ENCODE data around the gene SYNE2.

Gene SYNE2

DNA sequence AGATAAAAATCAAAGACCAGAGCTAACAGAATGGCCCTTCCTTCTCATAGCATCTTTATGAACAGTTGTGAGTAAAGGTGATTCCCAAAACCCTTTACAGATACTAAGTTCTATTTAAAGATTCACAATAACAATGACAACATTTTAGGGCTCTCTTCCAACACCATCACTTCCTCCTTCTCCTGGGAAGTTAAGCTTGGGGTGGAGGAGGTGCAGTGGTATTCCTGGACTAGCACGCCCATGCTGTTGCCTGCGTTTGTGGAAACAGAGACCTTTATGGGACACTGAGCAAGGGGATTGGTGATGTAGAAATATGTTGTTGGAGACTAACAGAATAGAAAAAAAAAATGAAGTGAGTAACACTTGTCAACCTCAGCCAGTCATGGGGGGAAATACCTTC lies 22.5 kb downstream of the SYNE2 start:
- DNase-seq (ENCODE audit: low read depth): no peak

DNA sequence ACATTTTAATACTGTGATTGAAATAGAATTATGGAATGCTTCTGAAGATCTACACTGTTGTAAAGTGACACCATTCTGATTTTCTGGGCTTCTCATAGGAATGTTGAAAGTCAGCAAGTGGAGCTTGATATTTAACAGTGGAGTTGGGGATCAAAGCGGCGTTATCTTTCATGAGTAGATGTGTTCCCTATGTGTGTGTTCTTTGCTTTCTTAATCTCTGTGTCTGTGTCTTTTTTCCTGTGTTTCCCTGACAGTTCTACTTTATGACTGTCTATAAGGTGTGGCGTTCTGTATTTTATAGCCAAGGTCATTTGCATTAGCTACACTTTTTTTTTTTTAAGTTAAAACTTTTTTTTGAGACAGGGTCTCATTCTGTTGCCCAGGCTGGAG lies 24.7 kb downstream of the SYNE2 start:
- DNase-seq (ENCODE audit: low read depth): no peak

DNA sequence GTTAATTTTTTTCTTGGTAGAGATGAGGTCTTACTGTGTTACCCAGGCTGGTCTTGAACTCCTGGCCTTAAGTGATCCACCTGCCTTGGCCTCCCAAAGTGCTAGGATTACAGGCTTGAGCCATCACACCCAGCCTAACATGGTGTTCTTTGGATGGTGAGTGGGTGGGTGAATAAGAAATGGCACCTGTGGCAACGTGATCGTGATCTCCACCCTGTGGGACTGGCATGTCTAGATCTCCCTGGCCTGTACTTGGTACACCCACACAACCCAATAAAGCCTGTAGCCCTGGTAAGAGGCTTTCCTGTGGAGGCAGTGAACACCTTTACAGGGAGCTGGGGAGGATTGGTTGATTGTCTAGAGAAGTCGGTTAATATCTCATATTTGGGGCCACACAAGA lies 25.2 kb downstream of the SYNE2 start:
- no peak for DNase-seq (ENCODE audit: low read depth)

DNA sequence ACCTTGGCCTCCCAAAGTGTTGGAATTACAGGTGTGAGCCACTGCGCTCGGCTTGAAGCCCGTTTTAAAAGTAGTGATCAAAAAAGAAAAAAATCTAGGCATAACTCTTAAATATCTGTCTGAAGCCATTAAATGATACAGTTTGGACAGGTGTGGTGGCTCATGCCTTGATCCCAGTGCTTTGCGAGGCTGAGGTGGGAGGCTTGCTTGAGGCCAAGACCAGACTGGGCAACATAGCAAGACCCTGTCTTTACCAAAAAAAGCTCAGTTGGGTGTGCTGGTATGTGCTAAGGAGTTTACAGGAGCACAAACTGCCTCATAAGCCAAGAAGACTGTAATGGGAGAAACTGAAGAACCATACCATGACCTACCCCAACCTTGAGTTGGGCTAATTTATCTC lies 26.0 kb downstream of the SYNE2 start:
- DNase-seq (ENCODE audit: low read depth): no peak

DNA sequence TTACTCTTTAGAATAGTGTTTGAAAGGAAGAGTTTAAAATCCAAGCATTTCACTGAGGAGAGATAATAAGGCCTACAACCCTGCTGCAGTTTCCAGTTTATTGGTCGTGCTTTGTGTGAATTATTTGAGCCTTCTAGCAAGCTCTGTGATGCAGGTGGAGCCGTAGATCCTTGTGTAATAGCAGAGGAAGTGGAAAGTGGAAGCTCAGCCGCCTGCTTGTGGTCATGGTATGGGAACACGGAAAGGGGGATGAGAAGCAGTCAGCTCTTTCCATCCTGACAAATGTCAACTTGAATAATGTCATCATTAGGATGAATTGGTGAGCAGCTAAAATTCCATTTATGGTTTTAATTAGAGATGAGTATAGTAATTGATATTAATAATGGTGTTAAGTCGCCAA lies 29.1 kb downstream of the SYNE2 start:
- no peak for DNase-seq (ENCODE audit: low read depth)

DNA sequence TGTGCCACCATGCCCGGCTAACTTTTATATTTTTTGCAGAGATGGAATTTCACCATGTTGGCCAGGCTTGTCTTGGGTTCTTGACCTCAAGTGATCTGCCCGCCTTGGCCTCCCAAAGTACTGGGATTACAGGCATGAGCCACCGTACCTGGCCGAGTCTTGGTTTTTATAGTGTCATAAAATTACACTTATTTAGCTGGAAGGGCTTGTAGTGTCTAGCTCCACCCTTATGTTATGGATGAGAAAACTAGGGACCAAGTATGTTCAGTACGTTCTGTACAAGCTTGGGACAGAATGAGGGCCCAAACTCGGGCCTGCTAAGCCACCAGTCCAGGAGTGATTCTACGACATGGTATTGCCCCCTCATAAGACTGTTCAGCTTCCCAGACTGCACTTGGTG lies 35.1 kb downstream of the SYNE2 start:
- no peak for DNase-seq (ENCODE audit: low read depth)

DNA sequence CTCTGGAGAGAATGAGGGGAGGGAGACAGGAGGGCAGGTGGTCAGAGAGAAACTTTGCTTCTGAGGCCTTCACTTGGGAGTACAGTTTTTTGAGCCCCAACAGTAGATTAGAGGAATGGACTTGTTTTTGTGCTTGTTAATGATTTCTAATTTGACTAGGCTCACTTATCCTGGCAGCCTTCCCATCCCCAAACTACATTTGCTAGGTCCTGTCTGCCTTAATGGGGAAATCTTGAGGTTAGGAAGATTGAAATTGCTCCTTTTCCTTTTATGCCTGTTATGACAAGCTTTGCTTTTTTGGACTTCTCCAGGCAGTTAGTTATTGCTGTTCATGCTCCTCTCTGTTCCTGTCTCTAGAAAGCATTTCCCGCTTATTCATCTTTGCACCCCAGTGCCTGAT lies 37.7 kb downstream of the SYNE2 start:
- DNase-seq (ENCODE audit: low read depth): no peak

DNA sequence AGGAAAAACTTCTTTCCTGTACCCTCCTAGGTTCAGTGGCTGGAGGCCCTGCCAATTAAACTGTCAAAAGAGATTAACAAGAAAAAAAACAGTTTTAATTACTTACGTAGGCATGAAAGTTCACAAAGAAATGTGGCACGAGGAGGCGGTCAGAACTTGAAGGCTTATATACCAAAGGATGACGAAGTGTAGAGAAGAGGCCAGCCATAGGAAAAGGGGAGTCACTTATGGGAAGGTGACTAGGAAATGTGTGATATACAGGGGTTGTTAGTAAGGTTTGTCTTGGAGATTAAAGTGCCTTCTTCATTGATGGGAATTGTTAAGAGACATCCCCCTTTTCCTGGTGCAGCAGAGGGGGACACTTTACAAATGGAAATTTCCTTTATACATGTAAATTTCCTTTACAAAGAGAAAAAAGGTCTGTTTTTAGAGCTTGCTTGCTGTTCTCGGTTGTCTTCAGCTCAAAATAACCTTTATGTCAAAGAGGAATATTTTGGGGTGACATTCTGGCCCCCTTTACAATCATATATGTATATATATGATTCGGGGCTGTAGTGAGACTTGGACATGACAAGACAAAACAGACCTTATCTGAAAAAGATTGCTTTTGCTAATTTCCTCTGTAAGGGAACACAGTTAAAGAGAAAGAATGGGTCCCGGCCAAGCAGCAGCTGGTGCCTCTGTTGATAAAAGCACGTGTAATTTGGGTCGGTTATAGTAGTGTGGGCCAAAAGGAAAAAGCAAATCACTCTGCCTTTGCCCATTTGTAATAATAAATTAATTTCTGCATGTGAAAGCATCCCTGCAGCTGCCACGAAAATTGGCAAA lies 38.6 kb downstream of the SYNE2 start:
- no peak for DNase-seq (ENCODE audit: low read depth)

DNA sequence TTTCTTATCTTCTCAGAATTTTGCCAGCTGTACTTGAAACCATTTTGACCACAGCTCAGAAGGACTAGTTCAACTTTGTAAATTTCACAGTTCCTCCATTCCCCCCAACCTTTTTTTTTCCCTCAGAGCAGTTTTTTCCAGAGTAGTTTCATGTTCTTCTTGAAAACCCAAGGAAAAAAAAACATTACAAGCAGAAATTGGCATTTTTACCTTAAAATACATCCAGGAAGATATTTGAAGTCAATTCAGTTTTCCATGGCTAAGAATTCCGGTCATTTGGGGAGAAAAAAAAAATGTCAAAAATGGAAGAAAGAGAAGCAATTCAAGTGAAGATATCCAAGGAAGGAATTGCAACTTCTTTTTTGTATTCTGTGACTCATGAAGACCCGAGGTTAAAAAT lies 39.5 kb downstream of the SYNE2 start:
- no peak for DNase-seq (ENCODE audit: low read depth)

DNA sequence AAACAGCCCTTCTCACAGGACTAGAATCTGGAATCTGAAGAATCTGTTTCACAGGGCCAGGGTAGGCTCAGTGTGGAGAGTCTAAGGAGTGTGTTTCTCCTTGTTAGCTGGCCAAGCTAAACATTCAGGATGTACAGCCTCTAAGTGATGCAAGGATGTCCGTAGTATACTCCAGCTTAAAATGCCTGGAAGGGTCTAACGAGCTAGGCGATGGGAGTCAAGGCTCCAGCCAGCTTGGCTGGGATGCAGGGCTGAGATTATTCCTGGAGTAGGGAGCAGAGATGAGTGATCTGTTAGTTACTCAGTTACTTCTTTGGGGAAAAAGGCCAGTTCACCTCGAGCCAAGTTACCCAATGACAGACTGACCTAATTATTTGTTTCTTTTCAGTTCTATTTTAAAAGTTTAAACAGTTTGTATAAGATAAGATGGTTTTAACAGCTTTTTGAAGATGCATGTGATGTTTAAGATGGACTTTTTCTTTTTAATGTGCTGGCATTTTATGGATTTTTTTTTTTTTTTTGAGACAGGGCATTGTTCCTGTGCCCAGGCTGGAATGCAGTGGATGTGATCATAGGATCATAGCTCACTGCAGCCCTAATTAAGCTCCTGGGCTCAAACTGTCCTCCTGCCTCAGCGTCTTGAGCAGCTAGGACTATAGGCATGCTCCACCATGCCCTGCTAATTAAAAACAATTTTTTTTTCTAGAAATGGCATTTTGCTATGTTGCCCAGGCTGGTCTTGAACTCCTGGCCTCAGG lies 41.1 kb downstream of the SYNE2 start:
- no peak for DNase-seq (ENCODE audit: low read depth)

DNA sequence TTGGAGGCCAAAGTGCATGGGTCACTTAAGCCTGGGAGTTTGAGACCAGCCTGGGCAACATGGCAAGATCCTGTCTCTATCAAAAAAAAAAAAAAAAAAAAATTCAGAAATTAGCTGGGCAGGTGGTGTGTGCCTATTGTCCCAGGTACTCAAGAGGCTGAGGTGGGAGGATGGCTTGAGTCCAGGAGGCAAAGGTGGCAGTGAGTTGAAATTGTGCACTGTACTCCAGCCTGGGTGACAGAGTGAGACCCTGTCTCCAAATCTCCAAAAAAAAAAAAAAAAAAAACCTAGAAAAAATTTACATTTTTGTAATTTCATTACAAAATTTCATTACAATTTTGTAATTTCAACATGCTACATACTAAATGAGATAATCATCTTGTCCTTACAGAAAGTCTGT lies 42.7 kb downstream of the SYNE2 start:
- no peak for DNase-seq (ENCODE audit: low read depth)

DNA sequence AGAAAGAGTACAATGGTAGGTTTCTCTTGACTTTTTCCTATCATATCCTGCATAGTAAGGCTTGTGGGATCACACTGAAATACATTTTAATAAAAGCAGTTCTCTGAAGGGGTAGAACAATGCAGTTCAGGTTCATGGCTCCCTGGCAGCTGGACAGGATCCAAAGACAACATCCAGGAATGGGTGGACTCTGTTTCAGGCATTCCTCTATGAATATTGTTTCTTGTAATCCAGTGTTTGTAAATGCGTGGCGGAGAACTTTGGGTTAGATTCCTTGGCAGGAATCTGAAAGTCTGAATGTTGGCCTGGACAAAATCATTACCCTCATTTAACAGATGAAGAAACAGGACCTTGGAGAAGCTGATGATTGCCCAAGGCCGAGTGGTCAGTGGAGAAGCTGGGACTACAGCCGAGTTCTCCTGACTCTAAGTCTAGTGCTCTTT lies 43.5 kb downstream of the SYNE2 start:
- DNase-seq (ENCODE audit: low read depth): no peak

DNA sequence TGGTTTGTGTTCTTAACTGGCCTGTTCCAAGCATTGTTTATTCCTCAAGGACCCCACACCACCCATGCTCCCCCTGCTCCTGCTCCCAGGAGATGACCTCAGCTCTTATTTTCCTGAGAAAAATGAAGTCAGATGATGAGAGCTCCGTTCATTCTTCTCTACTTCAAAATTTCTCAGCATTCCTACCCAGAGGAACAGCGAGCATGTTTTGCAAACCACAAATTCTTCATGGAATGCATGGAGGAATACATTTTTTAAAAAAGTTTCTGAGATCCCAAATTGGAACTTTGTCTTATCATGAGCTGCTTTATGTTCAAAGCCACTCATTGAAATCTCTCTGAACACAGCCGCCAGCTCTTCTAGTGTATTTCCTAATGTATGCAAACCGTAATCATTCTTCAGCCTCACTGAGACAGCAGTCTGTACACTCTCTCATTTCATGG lies 44.9 kb downstream of the SYNE2 start:
- DNase-seq (ENCODE audit: low read depth): no peak

DNA sequence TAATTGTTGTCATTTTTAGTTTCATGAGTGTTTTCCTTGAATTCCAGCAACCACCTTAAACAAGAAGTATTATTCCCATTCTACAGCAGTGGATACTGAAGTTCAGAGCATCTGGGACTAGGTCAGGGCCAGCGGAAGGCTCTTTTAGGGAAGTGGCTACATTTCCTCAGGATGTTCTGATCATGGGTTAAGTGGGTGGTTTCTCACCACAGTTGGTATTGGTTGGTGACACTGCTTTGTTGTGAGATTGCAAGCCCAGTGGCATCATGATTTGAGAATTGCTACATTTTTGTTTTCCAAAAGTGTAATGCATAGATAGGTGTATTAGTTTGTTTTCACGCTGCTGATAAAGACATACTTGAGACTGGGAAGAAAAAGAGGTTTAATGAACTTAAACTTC lies 47.1 kb downstream of the SYNE2 start:
- no peak for DNase-seq (ENCODE audit: low read depth)

DNA sequence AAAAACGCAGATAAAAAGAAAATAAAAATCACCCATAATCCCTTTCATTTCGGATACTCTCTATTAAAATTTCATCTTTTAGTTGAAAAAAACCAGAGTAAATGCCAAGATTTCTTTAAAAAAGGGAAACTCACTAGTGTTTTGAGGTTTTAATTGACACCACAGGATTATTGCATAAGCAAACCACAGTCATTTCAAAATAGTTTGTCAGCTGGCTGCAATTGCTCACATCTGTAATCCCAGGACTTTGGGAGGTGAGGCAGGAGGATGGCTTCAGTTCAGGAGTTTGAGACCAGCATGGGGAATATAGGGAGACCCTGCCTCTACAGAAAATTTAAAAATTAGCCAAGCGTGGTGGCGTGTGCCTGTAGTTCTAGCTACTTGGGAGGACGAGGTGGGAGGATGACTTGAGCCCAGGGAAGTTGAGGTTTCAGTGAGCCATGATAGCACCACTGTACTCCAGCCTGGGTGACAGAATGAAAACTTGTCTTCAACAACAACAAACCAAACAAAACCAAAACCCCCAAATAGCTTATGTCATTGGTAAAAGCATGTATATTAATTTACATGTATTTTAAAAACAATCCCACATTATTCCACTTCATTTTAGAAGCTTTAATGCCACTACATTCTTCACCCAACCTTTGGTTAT lies 48.8 kb downstream of the SYNE2 start:
- DNase-seq (ENCODE audit: low read depth): no peak

DNA sequence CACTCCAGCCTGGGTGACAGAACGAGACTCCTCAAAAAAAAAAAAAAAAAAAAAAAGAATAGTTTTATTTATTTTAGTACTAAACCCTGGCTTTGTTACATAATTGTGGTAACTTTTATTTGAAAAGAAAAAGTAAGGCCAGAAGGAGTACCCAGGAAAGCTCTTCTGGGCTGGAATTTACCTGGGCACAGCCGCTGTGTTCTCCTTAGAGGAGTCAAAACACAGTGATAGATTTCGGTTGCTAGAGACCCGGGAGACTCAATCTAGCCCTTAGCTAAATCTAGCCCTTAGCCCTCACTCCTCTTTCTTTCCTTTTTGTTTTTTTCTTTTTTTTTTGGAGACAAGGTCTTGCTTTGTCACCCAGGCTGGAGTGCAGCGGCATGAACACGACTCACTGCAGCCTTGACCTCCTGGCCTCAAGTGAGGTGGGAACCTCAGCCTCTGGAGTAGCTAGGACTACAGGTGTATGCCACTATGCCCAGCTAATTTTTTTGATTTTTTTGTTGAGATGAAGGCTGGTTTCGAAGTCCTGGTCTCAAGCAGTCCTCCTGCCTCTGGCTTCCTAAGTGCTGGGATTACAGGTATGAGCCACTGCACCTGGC lies 49.7 kb downstream of the SYNE2 start:
- DNase-seq (ENCODE audit: low read depth): no peak

DNA sequence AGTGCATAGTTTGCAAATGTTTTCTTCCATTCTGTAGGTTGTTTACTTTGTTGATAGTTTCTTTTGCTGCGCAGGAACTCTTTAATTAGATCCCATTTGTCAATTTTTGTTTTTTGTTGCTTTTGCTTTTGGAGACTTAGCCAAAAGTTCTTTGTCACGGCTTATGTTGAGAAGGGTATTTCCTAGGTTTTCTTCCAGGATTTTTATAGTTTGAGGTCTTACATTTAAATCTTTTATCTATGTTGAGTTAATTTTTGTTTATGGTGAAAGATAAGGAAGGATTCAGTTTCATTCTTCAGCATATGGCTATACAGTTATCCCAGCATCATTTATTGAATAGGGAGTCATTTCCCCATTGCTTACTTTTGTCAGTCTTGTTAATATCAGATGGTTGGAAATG lies 51.9 kb downstream of the SYNE2 start:
- no peak for DNase-seq (ENCODE audit: low read depth)

DNA sequence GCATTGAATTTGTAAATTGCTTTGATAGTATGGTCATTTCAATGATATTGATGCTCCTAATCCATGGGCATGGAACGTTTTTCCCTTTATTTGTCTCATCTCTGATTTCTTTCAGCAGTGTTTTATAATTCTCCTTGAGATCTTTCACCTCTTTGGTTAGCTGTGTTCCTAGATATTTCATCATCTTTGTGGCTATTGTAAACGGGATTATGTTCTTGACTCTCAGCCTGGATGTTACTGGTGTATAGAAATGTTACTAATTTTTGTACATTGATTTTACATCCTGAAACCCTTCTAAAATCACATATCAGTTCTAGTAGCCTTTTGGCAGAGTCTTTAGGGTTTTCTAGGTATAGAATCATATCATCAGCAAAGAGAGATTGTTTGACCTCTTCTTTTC lies 52.6 kb downstream of the SYNE2 start:
- DNase-seq (ENCODE audit: low read depth): no peak

DNA sequence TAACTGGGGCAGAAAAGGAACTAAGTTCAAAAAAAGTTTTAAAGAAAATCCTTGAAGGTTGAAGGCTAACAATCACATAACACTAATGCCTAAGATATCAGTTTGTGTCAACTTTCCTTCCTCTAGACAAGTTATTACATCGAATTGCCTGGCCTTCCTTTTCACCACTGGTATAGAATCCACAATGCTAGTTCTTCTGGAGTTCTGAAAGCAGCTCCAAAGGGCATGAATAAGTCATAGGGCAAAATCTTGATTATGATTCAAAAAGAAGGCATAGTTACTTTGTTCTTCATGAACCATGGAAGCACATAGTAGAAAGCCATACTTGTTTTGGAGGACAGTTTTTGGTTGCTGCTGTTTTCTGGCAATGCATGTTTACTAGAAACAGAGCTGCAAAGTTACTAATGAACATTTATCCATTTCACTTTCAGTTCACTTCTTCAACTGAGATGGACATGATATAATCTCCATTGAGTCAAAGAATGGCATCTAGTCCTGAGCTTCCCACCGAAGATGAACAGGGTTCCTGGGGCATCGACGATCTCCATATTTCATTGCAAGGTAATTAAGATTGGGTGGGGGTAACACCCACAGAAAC lies 56.0 kb downstream of the SYNE2 start:
- DNase-seq (ENCODE audit: low read depth): no peak

DNA sequence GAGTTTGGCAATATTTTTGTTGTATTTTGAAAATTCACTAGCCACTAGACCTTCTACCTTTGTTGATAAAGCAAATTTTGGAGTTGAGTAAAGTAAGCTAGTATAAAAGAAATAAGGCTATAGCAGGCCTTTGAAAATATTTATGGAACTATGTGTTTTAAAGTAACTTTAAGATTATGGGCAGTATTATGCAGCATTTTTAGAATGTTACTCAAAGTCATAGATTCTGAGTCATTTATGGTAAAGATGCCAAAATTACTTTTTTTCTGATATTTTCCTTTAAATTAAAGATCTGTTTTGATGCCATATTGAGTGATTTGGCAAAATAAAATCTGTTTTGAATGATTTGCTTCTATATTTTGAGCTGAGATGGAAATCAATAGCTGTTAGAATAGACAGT lies 57.2 kb downstream of the SYNE2 start:
- DNase-seq (ENCODE audit: low read depth): no peak

DNA sequence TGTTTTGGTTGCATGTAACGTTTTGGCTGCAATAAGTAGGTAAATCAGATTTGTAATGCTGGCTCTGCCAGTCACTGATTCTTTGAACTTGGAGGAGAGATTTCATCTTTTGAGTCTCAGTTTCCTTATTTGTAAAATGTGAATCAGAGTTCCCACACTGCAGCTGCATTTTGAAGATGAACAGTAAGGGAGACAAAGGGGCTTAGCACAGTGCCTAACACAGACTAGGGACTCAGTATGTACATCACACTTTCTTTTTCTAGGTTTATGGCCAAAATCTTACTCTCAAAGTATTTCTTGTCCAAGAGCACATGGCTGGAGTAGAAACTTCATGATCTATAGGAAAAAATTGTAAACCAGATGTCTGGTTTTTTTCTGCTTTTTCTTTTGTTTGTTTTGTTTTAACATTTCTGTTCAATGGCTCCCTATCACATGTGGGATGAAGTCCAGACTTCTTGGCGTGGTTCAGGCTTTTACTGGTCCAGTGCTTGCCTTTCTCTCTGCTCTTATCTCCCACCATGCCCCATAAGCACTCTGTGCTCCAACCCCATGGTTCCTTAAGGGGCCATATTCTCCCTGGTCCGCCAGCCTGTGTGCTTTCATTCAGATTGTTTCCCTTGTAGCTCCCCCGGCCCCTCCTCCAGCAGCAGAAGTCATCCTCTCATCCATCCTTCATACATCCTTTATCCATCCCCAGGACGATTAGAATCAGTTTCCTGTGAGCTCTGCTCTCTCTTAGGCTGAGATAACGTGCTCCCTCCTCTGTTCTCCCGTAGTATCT lies 58.0 kb downstream of the SYNE2 start:
- DNase-seq (ENCODE audit: low read depth): no peak

Measured in stimulated activated CD8-positive, alpha-beta memory T cell treated with anti-CD3 and anti-CD28 coated beads, Interleukin-12 subunit alpha, Interleukin-12 subunit beta, amount 100 ng/mL, for 1 hour (primary cell).